WTC11 (cell line): ENCODE results near the gene FNIP1. TPM values are rescaled to one million over a fixed set of nuclear protein-coding genes. Genes with fewer than 3 reads are reported as not detected.

Experiments used
- ATAC-seq: fragments of 200-7000 bp; cut with Tn5 transposase; 2 replicates; pipeline ENCODE4 v1.10.0; 2021; ENCODE audit warnings: mild to moderate bottlenecking, moderate library complexity
- CTCF ChIA-PET: fragments of 300-600 bp; sonication (Branson Sonifier 250); formaldehyde crosslinking; loops from one replicate; lab custom pipeline; 2021; ENCODE audit warnings: antibody characterized with exemption; lab: Charles Lee
- POLR2A ChIA-PET: fragments of 350-600 bp; sonication (Branson Sonifier 250); formaldehyde crosslinking; loops from one replicate; lab custom pipeline; 2021; ENCODE audit warnings: antibody characterized with exemption; lab: Charles Lee
- DNase-seq: peaks from one replicate; pipeline ENCODE4 v3.0.0; 2021; ENCODE audit warnings: low spot score
- H3K27ac Mint-ChIP-seq: 2 replicates; pipeline ENCODE4 v1.8.0; 2021; ENCODE audit warnings: mixed read lengths
- H3K27me3 Mint-ChIP-seq: 2 replicates; pipeline ENCODE4 v1.8.0; 2021; ENCODE audit warnings: low read depth, mild to moderate bottlenecking, moderate library complexity, mixed read lengths
- H3K36me3 Mint-ChIP-seq: 2 replicates; pipeline ENCODE4 v1.8.0; 2021; ENCODE audit warnings: mixed read lengths
- H3K4me1 Mint-ChIP-seq: 2 replicates; pipeline ENCODE4 v1.8.0; 2022; ENCODE audit warnings: mixed read lengths
- H3K4me3 Mint-ChIP-seq: 2 replicates; pipeline ENCODE4 v1.8.0; 2021; ENCODE audit warnings: mild to moderate bottlenecking, moderate library complexity, mixed read lengths
- H3K9me3 Mint-ChIP-seq: 2 replicates; pipeline ENCODE4 v1.8.0; 2021; ENCODE audit warnings: mixed read lengths
- AR ChIP-seq: fragments of 250-450 bp; sonication (Bioruptor Pico); IDR thresholded peaks from 2 replicates; pipeline ENCODE4 v1.9.0; 2021; ENCODE audit warnings: mild to moderate bottlenecking
- CDX4 ChIP-seq: fragments of 250-450 bp; sonication (Bioruptor Pico); IDR thresholded peaks from 2 replicates; pipeline ENCODE4 v1.9.0; 2021; ENCODE audit warnings: moderate library complexity, mild to moderate bottlenecking, inconsistent platforms, borderline replicate concordance
- E2F4 ChIP-seq: sonication (generic); formaldehyde crosslinking; IDR thresholded peaks from 2 replicates; pipeline ENCODE4 v1.8.1; 2022; ENCODE audit warnings: low read depth, mild to moderate bottlenecking, moderate library complexity, missing genetic modification reagents, borderline replicate concordance
- E2F5 ChIP-seq: sonication (generic); formaldehyde crosslinking; IDR thresholded peaks from 2 replicates; pipeline ENCODE4 v1.8.1; 2022; ENCODE audit warnings: mild to moderate bottlenecking, moderate library complexity, missing genetic modification reagents
- FOXK1 ChIP-seq: sonication (generic); formaldehyde crosslinking; IDR thresholded peaks from 2 replicates; pipeline ENCODE4 v1.8.0; 2022; ENCODE audit warnings: mild to moderate bottlenecking, moderate library complexity, missing genetic modification reagents
- FOXP4 ChIP-seq: sonication (generic); formaldehyde crosslinking; IDR thresholded peaks from 2 replicates; pipeline ENCODE4 v1.8.0; 2022; ENCODE audit warnings: mild to moderate bottlenecking, missing genetic modification reagents
- IRF1 ChIP-seq: sonication (generic); formaldehyde crosslinking; IDR thresholded peaks from 2 replicates; pipeline ENCODE4 v1.8.0; 2023; ENCODE audit warnings: missing genetic modification reagents
- IRF2 ChIP-seq: sonication (generic); formaldehyde crosslinking; IDR thresholded peaks from 2 replicates; pipeline ENCODE4 v1.8.0; 2022; ENCODE audit warnings: low read depth, missing genetic modification reagents, borderline replicate concordance
- NR2C2 ChIP-seq: sonication (generic); formaldehyde crosslinking; IDR thresholded peaks from 2 replicates; pipeline ENCODE4 v1.8.0; 2022; ENCODE audit warnings: mild to moderate bottlenecking, missing genetic modification reagents
- NR3C1 ChIP-seq: sonication (generic); formaldehyde crosslinking; conservative IDR thresholded peaks from 2 replicates; pipeline ENCODE4 v1.8.1; 2023; ENCODE audit warnings: low read depth, mild to moderate bottlenecking, missing genetic modification reagents
- OVOL2 ChIP-seq: fragments of 250-450 bp; sonication (Bioruptor Pico); IDR thresholded peaks from 2 replicates; pipeline ENCODE4 v1.9.0; 2021; ENCODE audit warnings: mild to moderate bottlenecking, borderline replicate concordance
- PREB ChIP-seq: sonication (generic); formaldehyde crosslinking; IDR thresholded peaks from 2 replicates; pipeline ENCODE4 v1.8.1; 2022; ENCODE audit warnings: mild to moderate bottlenecking, missing genetic modification reagents, moderate library complexity, borderline replicate concordance
- SP1 ChIP-seq: sonication (generic); formaldehyde crosslinking; conservative IDR thresholded peaks from 2 replicates; pipeline ENCODE4 v1.8.1; 2022; ENCODE audit warnings: missing genetic modification reagents
- TEAD4 ChIP-seq: sonication (generic); formaldehyde crosslinking; IDR thresholded peaks from 2 replicates; pipeline ENCODE4 v1.8.0; 2022; ENCODE audit warnings: mild to moderate bottlenecking, missing genetic modification reagents
- TP53 ChIP-seq: sonication (generic); formaldehyde crosslinking; IDR thresholded peaks from 2 replicates; pipeline ENCODE4 v1.8.1; 2023; ENCODE audit warnings: mild to moderate bottlenecking, missing genetic modification reagents
- USF2 ChIP-seq: sonication (generic); formaldehyde crosslinking; IDR thresholded peaks from 2 replicates; pipeline ENCODE4 v1.8.1; 2023; ENCODE audit warnings: mild to moderate bottlenecking, missing genetic modification reagents, moderate library complexity
- ZBTB21 ChIP-seq: sonication (generic); formaldehyde crosslinking; IDR thresholded peaks from 2 replicates; pipeline ENCODE4 v1.8.1; 2023; ENCODE audit warnings: mild to moderate bottlenecking, missing genetic modification reagents, borderline replicate concordance
- ZNF219 ChIP-seq: sonication (generic); formaldehyde crosslinking; IDR thresholded peaks from 2 replicates; pipeline ENCODE4 v1.8.0; 2023; ENCODE audit warnings: missing genetic modification reagents, mild to moderate bottlenecking, borderline replicate concordance
- ZNF671 ChIP-seq: fragments of 250-450 bp; sonication (Bioruptor Pico); IDR thresholded peaks from 2 replicates; pipeline ENCODE4 v1.8.0; 2021; ENCODE audit warnings: mild to moderate bottlenecking
- total RNA-seq: library from RNA; stranded (reverse); gene quantifications from 3 replicates; pipeline ENCODE4 v1.2.3, GENCODE V29; 2021

Gene FNIP1
- total RNA-seq, 1 experiment from 2014 or later: 17.2 TPM

GRCh38 chr5:131654776-131655175 lies 142.0 kb downstream of the FNIP1 start:
- CTCF ChIA-PET: no interaction called here
- Mint-ChIP-seq H3K27me3 (no peaks in the 10 kb centered on the region), H3K4me1 (no peaks in the 10 kb centered on the region), H3K27ac (no peak overlapping the region), H3K9me3 (peaks cover 10% of the 10 kb centered on the region), H3K36me3 (peaks cover 30% of the 10 kb centered on the region), H3K4me3 (no peak overlapping the region)
- ATAC-seq (no peak), DNase-seq (no peak)
- POLR2A ChIA-PET: no interaction called here
- TF ChIP-seq E2F5 (CRISPR knock-in tag) (no peak), ZNF219 (no peak), CDX4 (CRISPR knock-in tag) (no peak), IRF1 (no peak), IRF2 (CRISPR knock-in tag) (no peak), OVOL2 (CRISPR knock-in tag) (no peak), PREB (no peak), ZNF671 (CRISPR knock-in tag) (no peak), TP53 (CRISPR knock-in tag) (no peak), NR2C2 (CRISPR knock-in tag) (no peak), FOXP4 (no peak), AR (CRISPR knock-in tag) (no peak), ZBTB21 (CRISPR knock-in tag) (no peak), NR3C1 (no peak)

- H3K4me3 Mint-ChIP-seq: no peak overlapping the region
- H3K4me1 Mint-ChIP-seq: no peaks in the 10 kb centered on the region
- H3K27ac Mint-ChIP-seq: no peak overlapping the region
- ATAC-seq (no peak), DNase-seq (no peak)
- no peak for TF ChIP-seq AR (CRISPR knock-in tag)
- TF ChIP-seq FOXK1 (CRISPR knock-in tag): no peak
- TF ChIP-seq E2F4 (CRISPR knock-in tag): no peak
- no peak for TF ChIP-seq TEAD4
- TF ChIP-seq USF2 (CRISPR knock-in tag): no peak
- no peak for TF ChIP-seq SP1 (CRISPR knock-in tag)
- no peak for TF ChIP-seq IRF1
- ChIA-PET POLR2A (no interaction called here), CTCF (no interaction called here)
- H3K9me3 Mint-ChIP-seq: peaks cover 5% of the 10 kb centered on the region
- no peaks in the 10 kb centered on the region for H3K27me3 Mint-ChIP-seq
- peaks cover 25% of the 10 kb centered on the region for H3K36me3 Mint-ChIP-seq
Measured at GRCh38 chr5:131654309-131654708, 142.5 kb downstream of the FNIP1 start.
